Caco-2 (cell line): ENCODE results near the gene RPS15. TPM values are rescaled to one million over a fixed set of nuclear protein-coding genes. Genes with fewer than 3 reads are reported as not detected.

ENCODE experiments used
- BruUV-seq: library from RNA; stranded (reverse); fragments of 400-500 nt; replicated peaks from 2 replicates; lab custom pipeline; 2021; lab: Mats Ljungman, UMichigan
- CTCF ChIA-PET: fragments of 300-600 bp; sonication (Branson Sonifier 250); formaldehyde crosslinking; loops from one replicate; lab custom pipeline; 2022; ENCODE audit warnings: antibody characterized with exemption; lab: Charles Lee
- POLR2A ChIA-PET: fragments of 300-600 bp; sonication (Branson Sonifier 250); formaldehyde crosslinking; loops from one replicate; lab custom pipeline; 2022; ENCODE audit warnings: antibody characterized with exemption; lab: Charles Lee
- DNase-seq, 2 experiments: peaks; one replicate each; pipeline versions ENCODE4 v3.0.0 to v3.0.0-alpha.2; 2020 to 2022
- H3K27me3 ChIP-seq: replicated peaks from 2 replicates; pipeline ENCODE4 v1.6.0; 2011; ENCODE audit warnings: low read length; ENCODE audit not compliant: control insufficient read depth, insufficient read depth
- H3K36me3 ChIP-seq: 2 replicates; pipeline ENCODE4 v1.5.1; 2011; ENCODE audit warnings: low read length; ENCODE audit not compliant: control insufficient read depth, insufficient read depth
- H3K4me1 ChIP-seq: fragments of 250-450 bp; sonication (Bioruptor Pico); 2 replicates; pipeline ENCODE4 v1.5.1; 2020; ENCODE audit warnings: mild to moderate bottlenecking
- H3K4me3 ChIP-seq: 2 replicates; pipeline ENCODE4 v1.5.1; 2011; ENCODE audit warnings: low read depth, mild to moderate bottlenecking, control low read depth, low read length
- H3K9me3 ChIP-seq: fragments of 250-450 bp; sonication (Bioruptor Pico); 2 replicates; pipeline ENCODE4 v1.5.1; 2020; ENCODE audit warnings: mild to moderate bottlenecking, moderate library complexity
- H3K27ac Mint-ChIP-seq: one replicate; pipeline ENCODE4 v1.8.0; 2022; ENCODE audit warnings: mixed read lengths; ENCODE audit not compliant: unreplicated experiment
- H3K27me3 Mint-ChIP-seq: one replicate; pipeline ENCODE4 v1.8.0; 2022; ENCODE audit warnings: mixed read lengths; ENCODE audit not compliant: insufficient read depth, unreplicated experiment
- H3K36me3 Mint-ChIP-seq: one replicate; pipeline ENCODE4 v1.8.0; 2022; ENCODE audit warnings: mild to moderate bottlenecking, mixed read lengths; ENCODE audit not compliant: insufficient read depth, unreplicated experiment
- H3K4me1 Mint-ChIP-seq: one replicate; pipeline ENCODE4 v1.8.0; 2022; ENCODE audit warnings: low read depth, mixed read lengths; ENCODE audit not compliant: unreplicated experiment
- H3K4me3 Mint-ChIP-seq: one replicate; pipeline ENCODE4 v1.8.0; 2022; ENCODE audit warnings: mild to moderate bottlenecking, moderate library complexity, mixed read lengths; ENCODE audit not compliant: unreplicated experiment
- H3K9me3 Mint-ChIP-seq: one replicate; pipeline ENCODE4 v1.8.0; 2022; ENCODE audit warnings: mixed read lengths; ENCODE audit not compliant: unreplicated experiment
- intact Hi-C: fragments of 100-400 bp; cut with micrococcal nuclease; formaldehyde crosslinking; loops from one replicate; pipeline ENCODE4 v1.10.0; 2022; ENCODE audit not compliant: unreplicated experiment
- total RNA-seq: library from RNA; stranded (reverse); gene quantifications from 2 replicates; pipeline ENCODE4 v1.2.3, GENCODE V29; 2022
- TF ChIP-seq, protein P1 (sequence below), 2 experiments: fragments of 200-600 bp in 1 of 2; IDR thresholded peaks; 1 replicate in 1 of 2; 2 replicates in 1 of 2; pipeline versions ENCODE4 v1.5.1 to v1.8.0; 2011 to 2022; ENCODE audit warnings: antibody characterized with exemption in 1 of 2, control low read depth in 1 of 2, inconsistent platforms in 1 of 2, low read depth in 1 of 2, low read length in 1 of 2, mild to moderate bottlenecking in 1 of 2, moderate library complexity in 1 of 2; ENCODE audit not compliant: insufficient read depth in 1 of 2, severe bottlenecking in 1 of 2, unreplicated experiment in 1 of 2

RPS15 gene
- total RNA-seq, 1 experiment from 2014 or later, result 1,192 TPM

DNA sequence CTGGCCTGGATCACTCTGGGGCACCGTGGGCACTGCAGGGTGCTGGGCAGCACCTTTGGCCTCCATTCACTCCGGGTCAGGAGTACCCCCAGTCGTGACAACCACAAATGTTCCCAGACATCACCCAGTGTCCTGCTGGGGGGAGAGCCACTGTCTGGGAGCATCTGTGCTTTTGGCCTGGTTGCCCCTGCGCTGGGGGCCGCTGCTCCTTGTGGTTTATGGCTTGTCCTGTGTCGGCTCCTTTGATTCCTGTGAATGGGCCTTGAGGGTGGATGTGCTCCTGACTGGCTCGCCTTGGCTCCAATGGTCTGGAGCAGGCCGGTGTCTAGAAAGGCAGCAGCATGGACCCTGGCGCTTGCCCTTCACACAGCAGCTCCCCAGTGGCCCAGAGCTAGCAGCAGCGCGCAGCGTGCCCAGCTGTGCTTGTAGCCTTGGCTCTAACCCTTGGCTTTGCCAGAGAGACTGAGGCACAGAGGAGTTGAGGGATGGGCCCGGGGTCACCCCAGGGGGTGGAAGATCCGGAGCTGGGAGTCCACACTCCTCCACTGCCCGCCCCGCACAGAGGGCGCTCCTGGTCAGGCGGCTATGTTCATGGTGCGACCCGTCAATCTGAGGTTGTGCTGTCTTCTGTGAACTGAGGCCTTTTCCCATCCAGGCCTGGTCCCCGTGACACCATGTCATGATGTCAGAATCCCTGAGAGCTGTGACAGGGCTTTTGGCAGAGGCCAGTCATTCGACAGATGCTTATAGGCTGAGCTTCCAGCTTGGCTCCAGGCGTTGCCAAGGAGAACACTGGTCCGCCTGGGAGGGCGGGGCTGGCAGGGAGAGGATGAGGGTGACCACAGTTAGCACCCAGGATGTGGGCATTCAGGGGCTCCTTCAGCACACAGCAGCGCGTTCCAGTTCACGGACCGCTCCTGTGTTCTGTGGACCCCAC is 26.7 kb upstream of the RPS15 start:
- DNase-seq, result no peak
- Histone ChIP-seq H3K4me3 (no peak overlapping the region), H3K36me3 (peaks cover 3% of the 10 kb centered on the region), H3K4me1 (peaks cover 30% of the 10 kb centered on the region), H3K27me3 (no peaks in the 10 kb centered on the region), H3K9me3 (no peaks in the 10 kb centered on the region)
- Mint-ChIP-seq H3K27me3 (no peaks in the 10 kb centered on the region), H3K9me3 (no peaks in the 10 kb centered on the region), H3K36me3 (peaks cover 64% of the 10 kb centered on the region), H3K4me3 (no peak overlapping the region), H3K27ac (peak overlapping the region; percentile 87), H3K4me1 (peaks cover 25% of the 10 kb centered on the region)
- CTCF ChIA-PET, result interaction anchor here (0.5 kb wide), 1 partner anchor 278 kb away, joined by 4 read pairs; no protein-coding TSS in a partner anchor
- intact Hi-C loops, result no loop called here
- BruUV-seq, result no TSS peak
- TF ChIP-seq, protein P1, sequence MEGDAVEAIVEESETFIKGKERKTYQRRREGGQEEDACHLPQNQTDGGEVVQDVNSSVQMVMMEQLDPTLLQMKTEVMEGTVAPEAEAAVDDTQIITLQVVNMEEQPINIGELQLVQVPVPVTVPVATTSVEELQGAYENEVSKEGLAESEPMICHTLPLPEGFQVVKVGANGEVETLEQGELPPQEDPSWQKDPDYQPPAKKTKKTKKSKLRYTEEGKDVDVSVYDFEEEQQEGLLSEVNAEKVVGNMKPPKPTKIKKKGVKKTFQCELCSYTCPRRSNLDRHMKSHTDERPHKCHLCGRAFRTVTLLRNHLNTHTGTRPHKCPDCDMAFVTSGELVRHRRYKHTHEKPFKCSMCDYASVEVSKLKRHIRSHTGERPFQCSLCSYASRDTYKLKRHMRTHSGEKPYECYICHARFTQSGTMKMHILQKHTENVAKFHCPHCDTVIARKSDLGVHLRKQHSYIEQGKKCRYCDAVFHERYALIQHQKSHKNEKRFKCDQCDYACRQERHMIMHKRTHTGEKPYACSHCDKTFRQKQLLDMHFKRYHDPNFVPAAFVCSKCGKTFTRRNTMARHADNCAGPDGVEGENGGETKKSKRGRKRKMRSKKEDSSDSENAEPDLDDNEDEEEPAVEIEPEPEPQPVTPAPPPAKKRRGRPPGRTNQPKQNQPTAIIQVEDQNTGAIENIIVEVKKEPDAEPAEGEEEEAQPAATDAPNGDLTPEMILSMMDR (IDR thresholded peaks at IDR 0.05; ENCODE audit: insufficient read depth in 1 of 2, low read depth in 1 of 2, low read length in 1 of 2, severe bottlenecking in 1 of 2, unreplicated experiment in 1 of 2), result no peak
- POLR2A ChIA-PET, result no interaction called here

DNA sequence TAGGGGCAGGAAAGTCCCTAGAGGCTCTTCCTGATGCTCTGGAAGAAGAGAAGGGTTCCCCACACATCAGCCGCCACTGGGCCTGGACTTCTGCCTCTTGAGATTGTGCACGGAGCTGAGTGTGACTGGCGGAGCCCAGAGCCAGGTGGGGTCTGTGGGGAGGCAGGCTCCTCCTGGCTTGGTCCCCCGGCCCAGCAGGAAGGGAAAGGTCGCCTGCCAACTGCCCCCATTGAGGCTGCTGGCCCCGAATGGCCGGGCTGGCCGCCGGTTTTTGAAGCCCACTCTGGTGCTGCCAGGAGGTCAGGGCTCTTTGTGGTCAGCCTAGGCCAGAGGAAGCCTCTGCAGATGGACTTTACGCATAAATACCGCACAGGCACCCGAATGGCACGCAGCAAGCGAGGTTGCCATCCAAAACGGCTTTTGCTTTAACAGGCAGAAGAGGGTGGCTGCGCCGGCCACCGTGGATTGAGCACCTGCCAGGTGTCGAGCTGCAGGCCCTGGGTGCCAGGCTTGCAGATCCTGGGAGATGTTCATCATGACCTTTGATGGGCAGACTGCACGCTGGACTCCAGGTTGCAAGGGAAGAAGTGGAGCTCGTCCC is 25.8 kb upstream of the RPS15 start:
- Histone ChIP-seq H3K4me3 (no peak overlapping the region), H3K4me1 (peaks cover 30% of the 10 kb centered on the region), H3K27me3 (no peaks in the 10 kb centered on the region), H3K9me3 (no peaks in the 10 kb centered on the region), H3K36me3 (peaks cover 3% of the 10 kb centered on the region)
- ChIA-PET CTCF (no interaction called here), POLR2A (no interaction called here)
- Mint-ChIP-seq H3K27me3 (no peaks in the 10 kb centered on the region), H3K27ac (no peak overlapping the region), H3K9me3 (no peaks in the 10 kb centered on the region), H3K36me3 (peaks cover 62% of the 10 kb centered on the region), H3K4me1 (peaks cover 25% of the 10 kb centered on the region), H3K4me3 (no peak overlapping the region)
- DNase-seq, result no peak
- BruUV-seq, result no TSS peak
- intact Hi-C loops, result no loop called here
- TF ChIP-seq, protein P1 (IDR thresholded peaks at IDR 0.05; ENCODE audit: insufficient read depth in 1 of 2, low read depth in 1 of 2, low read length in 1 of 2, severe bottlenecking in 1 of 2, unreplicated experiment in 1 of 2), result no peak

DNA sequence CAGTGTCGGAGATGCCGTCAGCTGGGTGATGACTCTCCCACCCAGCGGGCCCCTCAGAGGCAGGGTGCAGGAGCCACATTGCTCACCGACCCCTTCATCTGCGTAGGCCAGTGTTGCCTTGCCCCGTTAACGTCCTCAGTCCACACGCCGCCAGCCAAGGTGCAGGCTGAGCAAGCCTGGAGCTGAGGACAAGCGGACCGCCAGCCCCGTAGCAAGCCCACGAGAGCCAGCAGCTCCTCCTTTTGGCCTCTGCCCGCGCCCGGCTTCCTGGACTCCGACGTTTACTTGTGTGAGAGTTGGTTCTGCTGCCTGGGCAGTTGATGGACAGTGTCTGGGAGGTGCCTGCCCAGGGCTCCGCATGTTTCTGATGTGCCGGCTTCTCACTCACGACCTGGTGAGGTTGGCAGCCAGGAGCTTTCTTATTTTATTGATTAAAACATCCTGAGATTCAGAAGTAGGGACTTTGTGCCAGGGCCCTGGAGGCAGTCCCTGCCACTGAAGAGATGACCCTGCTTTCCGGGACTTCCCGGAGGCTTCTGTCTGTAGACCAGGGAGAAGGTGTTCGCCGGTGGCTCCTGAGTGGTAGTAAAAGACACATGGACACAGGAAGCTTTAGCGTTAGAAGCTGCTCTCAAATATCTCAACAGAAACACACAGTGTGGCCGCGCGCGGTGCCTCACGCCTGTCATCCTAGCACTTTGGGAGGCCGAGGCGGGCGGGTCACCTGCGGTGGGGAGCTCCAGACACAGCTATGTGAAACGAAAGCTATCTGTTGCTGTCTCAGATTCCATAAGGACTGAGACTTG is 25.0 kb upstream of the RPS15 start:
- DNase-seq, result no peak
- no peaks in the 10 kb centered on the region for H3K27me3 Mint-ChIP-seq
- Histone ChIP-seq H3K9me3 (no peaks in the 10 kb centered on the region), H3K4me1 (peaks cover 30% of the 10 kb centered on the region), H3K36me3 (peaks cover 3% of the 10 kb centered on the region), H3K4me3 (no peak overlapping the region), H3K27me3 (no peaks in the 10 kb centered on the region)
- no TSS peak for BruUV-seq
- TF ChIP-seq, protein P1 (IDR thresholded peaks at IDR 0.05; ENCODE audit: insufficient read depth in 1 of 2, low read depth in 1 of 2, low read length in 1 of 2, severe bottlenecking in 1 of 2, unreplicated experiment in 1 of 2), result no peak
- CTCF ChIA-PET, result no interaction called here
- POLR2A ChIA-PET, result no interaction called here
- peaks cover 70% of the 10 kb centered on the region for H3K36me3 Mint-ChIP-seq
- H3K27ac Mint-ChIP-seq, result no peak overlapping the region
- intact Hi-C loops, result no loop called here
- peaks cover 25% of the 10 kb centered on the region for H3K4me1 Mint-ChIP-seq
- no peak overlapping the region for H3K4me3 Mint-ChIP-seq
- H3K9me3 Mint-ChIP-seq, result no peaks in the 10 kb centered on the region
